ENCODE measurements around the gene BLTP2. TPM values are rescaled to one million over a fixed set of nuclear protein-coding genes. Genes with fewer than 3 reads are reported as not detected.

BLTP2 gene
- total RNA-seq, 1 experiment from 2014 or later: 140 TPM

DNA sequence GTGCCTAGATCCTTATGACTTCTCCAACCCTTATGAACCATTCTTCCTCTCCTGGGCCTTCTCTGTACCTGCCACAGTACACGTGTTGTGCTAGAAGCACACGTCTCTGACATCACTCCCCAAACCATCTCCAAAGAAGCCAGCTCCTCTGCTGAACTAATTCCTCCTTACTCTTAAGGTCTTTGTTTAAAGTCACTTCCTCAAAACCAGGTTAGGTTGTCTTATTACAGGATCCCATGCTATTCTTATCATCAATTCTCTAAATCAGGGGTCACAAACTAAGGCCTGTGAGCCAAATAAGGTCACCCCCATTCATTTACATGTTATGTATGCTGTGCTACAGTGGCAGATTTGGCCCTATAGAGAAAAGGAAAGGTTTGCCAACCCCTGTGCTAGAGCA, 21.0 kb upstream of the BLTP2 start:
- no peak overlapping the region for H3K4me3 ChIP-seq (replicated peaks in 1 of 2; ENCODE audit: low read depth in 1 of 2, low read length in 2 of 2)
- no TSS peak for BruUV-seq (replicated peaks)
- TF ChIP-seq FOSL1 (IDR thresholded peaks at IDR 0.05; ENCODE audit: low read depth): no peak
- TF ChIP-seq, protein P1, sequence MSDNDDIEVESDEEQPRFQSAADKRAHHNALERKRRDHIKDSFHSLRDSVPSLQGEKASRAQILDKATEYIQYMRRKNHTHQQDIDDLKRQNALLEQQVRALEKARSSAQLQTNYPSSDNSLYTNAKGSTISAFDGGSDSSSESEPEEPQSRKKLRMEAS (IDR thresholded peaks at IDR 0.05): no peak
- TF ChIP-seq, protein P2, sequence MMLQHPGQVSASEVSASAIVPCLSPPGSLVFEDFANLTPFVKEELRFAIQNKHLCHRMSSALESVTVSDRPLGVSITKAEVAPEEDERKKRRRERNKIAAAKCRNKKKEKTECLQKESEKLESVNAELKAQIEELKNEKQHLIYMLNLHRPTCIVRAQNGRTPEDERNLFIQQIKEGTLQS (IDR thresholded peaks at IDR 0.05): no peak
- TF ChIP-seq ZFX (IDR thresholded peaks at IDR 0.05): no peak
- TF ChIP-seq CEBPB (IDR thresholded peaks at IDR 0.05; ENCODE audit: low read depth): no peak
- TF ChIP-seq POLR2A (IDR thresholded peaks at IDR 0.05; ENCODE audit: borderline replicate concordance, extremely low read depth, insufficient read depth, insufficient read length): no peak
- TF ChIP-seq ELF1 (IDR thresholded peaks at IDR 0.05; ENCODE audit: borderline replicate concordance, low read depth): no peak
- TF ChIP-seq EZH2 (IDR thresholded peaks at IDR 0.05): no peak
- no peak for TF ChIP-seq JUND (IDR thresholded peaks at IDR 0.05)
- TF ChIP-seq, protein P3, sequence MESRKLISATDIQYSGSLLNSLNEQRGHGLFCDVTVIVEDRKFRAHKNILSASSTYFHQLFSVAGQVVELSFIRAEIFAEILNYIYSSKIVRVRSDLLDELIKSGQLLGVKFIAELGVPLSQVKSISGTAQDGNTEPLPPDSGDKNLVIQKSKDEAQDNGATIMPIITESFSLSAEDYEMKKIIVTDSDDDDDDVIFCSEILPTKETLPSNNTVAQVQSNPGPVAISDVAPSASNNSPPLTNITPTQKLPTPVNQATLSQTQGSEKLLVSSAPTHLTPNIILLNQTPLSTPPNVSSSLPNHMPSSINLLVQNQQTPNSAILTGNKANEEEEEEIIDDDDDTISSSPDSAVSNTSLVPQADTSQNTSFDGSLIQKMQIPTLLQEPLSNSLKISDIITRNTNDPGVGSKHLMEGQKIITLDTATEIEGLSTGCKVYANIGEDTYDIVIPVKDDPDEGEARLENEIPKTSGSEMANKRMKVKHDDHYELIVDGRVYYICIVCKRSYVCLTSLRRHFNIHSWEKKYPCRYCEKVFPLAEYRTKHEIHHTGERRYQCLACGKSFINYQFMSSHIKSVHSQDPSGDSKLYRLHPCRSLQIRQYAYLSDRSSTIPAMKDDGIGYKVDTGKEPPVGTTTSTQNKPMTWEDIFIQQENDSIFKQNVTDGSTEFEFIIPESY (IDR thresholded peaks at IDR 0.05; ENCODE audit: extremely low read depth, insufficient replicate concordance, low read length): no peak
- TF ChIP-seq SIN3A (IDR thresholded peaks at IDR 0.05; ENCODE audit: low read depth): no peak
- TF ChIP-seq CTCF (IDR thresholded peaks at IDR 0.05 in 2 of 3, conservative IDR thresholded peaks at IDR 0.05 in 1 of 3; ENCODE audit: borderline replicate concordance in 1 of 3, insufficient read depth in 1 of 3, low read depth in 2 of 3, low read length in 2 of 3): no peak
- ATAC-seq: no peak
- no peaks in the 10 kb centered on the region for H4K20me1 ChIP-seq (ENCODE audit: insufficient read depth)
- H3K27me3 ChIP-seq (ENCODE audit: insufficient read depth, low read length): no peaks in the 10 kb centered on the region
- no peaks in the 10 kb centered on the region for H3K9me3 ChIP-seq (ENCODE audit: control insufficient read depth in 1 of 2, insufficient read depth in 1 of 2, low read depth in 1 of 2, low read length in 2 of 2)
- no peak for DNase-seq (ENCODE audit: low read depth, low spot score)
- H3K27ac ChIP-seq (ENCODE audit: low read depth, low read length): no peak overlapping the region
- CTCF ChIA-PET: no interaction called here
- no peaks in the 10 kb centered on the region for H3K9me2 ChIP-seq (ENCODE audit: insufficient read depth)
- intact Hi-C loops (cut with micrococcal nuclease): no loop called here
- H3K4me2 ChIP-seq (ENCODE audit: low read length): no peak overlapping the region
- H3K9ac ChIP-seq (ENCODE audit: low read length): no peak overlapping the region
- H3K79me2 ChIP-seq (ENCODE audit: insufficient read depth, low read length): peaks cover 94% of the 10 kb centered on the region
- POLR2A ChIA-PET: no interaction called here
- RAD21 ChIA-PET (ENCODE audit: low non-redundant PET in 1 of 2, low total read pairs in 2 of 2, uncharacterized antibody in 2 of 2, unreplicated experiment in 2 of 2): no interaction called here
- peaks cover 10 to 24% of the 10 kb centered on the region in 2 experiments for H3K36me3 ChIP-seq (ENCODE audit: control insufficient read depth in 1 of 2, insufficient read depth in 2 of 2, low read length in 2 of 2)
- peaks cover 8 to 11% of the 10 kb centered on the region in 2 experiments; a peak in 3 of 4 replicates for H3K4me1 ChIP-seq (ENCODE audit: control insufficient read depth in 1 of 2, insufficient read depth in 2 of 2, low read length in 2 of 2)
- no peak overlapping the region for H2AFZ ChIP-seq (ENCODE audit: low read depth, low read length, poor library complexity, severe bottlenecking)

Data from HCT116 (cell line).